Measurements from ENCODE around the gene SYAP1. TPM values are rescaled to one million over a fixed set of nuclear protein-coding genes. Genes with fewer than 3 reads are reported as not detected.

The SYAP1 gene
- total and polyA plus RNA-seq, 9 of the 15 experiments (the other 6 are each of a cell fraction or from before 2014, with no cell fraction given): 5.7 to 35.3 (median 27.6) TPM

- TF ChIP-seq, protein P1, sequence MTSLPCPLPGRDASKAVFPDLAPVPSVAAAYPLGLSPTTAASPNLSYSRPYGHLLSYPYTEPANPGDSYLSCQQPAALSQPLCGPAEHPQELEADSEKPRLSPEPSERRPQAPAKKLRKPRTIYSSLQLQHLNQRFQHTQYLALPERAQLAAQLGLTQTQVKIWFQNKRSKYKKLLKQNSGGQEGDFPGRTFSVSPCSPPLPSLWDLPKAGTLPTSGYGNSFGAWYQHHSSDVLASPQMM (CRISPR knock-in tag; IDR thresholded peaks at IDR 0.05): no peak
- TF ChIP-seq HLTF (IDR thresholded peaks at IDR 0.05) (no peak), SUPT5H (IDR thresholded peaks at IDR 0.05) (peak; percentile 93), SIX5 (IDR thresholded peaks at IDR 0.05; ENCODE audit: borderline replicate concordance in 1 of 2, insufficient read depth in 1 of 2, low read depth in 1 of 2, low read length in 2 of 2) (no peak), PREB (CRISPR knock-in tag; IDR thresholded peaks at IDR 0.05) (no peak), MEF2A (IDR thresholded peaks at IDR 0.05; ENCODE audit: control insufficient read depth, low read depth, low read length) (no peak), KDM5B (IDR thresholded peaks at IDR 0.05; ENCODE audit: insufficient replicate concordance, low read depth, low read length) (peak; percentile 88)
These were observed at the start of gene SYAP1 (continued) for GRCh38 chrX:16719334-16720084.

GRCh38 chrX:16671005-16671404, 48.4 kb upstream of the SYAP1 start:
- POLR2A ChIA-PET: no interaction called here
- CTCF ChIA-PET (ENCODE audit: low intra/inter-chr PET ratio): interaction anchor here (1.5 kb wide), 1 partner anchor 226 kb away, joined by 5 read pairs; no protein-coding TSS in a partner anchor
- peak; percentile 42 to 59 (median 48) for DNase-seq (ENCODE audit: extremely low read depth in 1 of 4, low spot score in 3 of 4)
- no peaks in the 10 kb centered on the region for H4K20me1 ChIP-seq (replicated peaks; ENCODE audit: control insufficient read depth, insufficient read depth, low read length)
- H3K4me2 ChIP-seq (ENCODE audit: insufficient read depth, low read length): no peak overlapping the region
- no peaks in the 10 kb centered on the region for H3K9me3 ChIP-seq (replicated peaks; ENCODE audit: control insufficient read depth, insufficient read depth, low read depth, low read length)
- no peaks in the 10 kb centered on the region for H3K4me1 ChIP-seq (replicated peaks in 1 of 2; ENCODE audit: control insufficient read depth in 2 of 2, insufficient read depth in 2 of 2, low read length in 2 of 2)
- H3K36me3 ChIP-seq (ENCODE audit: control insufficient read depth, insufficient read depth, low read length): peaks cover 18% of the 10 kb centered on the region; the same call in 2 of the 3 replicates
- intact Hi-C loops (cut with micrococcal nuclease) (loop anchor here (2.0 kb wide), 2 partner anchors 42 to 234 kb away; no protein-coding TSS in a partner anchor), in situ Hi-C loops (cut with MboI) (loop anchor here (25.0 kb wide), 1 partner anchor 409 kb away; no protein-coding TSS in a partner anchor)
- H3K9ac ChIP-seq (ENCODE audit: insufficient read depth in 1 of 2, low read depth in 2 of 2, low read length in 2 of 2): no peak overlapping the region
- no peak overlapping the region for H3K27ac ChIP-seq (ENCODE audit: extremely low read depth, low read depth, low read length)
- peak; percentile 86 for ATAC-seq
- H3K9me1 ChIP-seq (ENCODE audit: control insufficient read depth, insufficient read depth, low read length): no peaks in the 10 kb centered on the region
- BruUV-seq (replicated peaks): no TSS peak
- FAIRE-seq: peak; percentile 70
- no peak overlapping the region for H2AFZ ChIP-seq (ENCODE audit: low read depth, low read length)
- H3K27me3 ChIP-seq (ENCODE audit: control insufficient read depth in 2 of 2, insufficient read depth in 2 of 2, low read length in 2 of 2): no peaks in the 10 kb centered on the region
- no peaks in the 10 kb centered on the region for H3K79me2 ChIP-seq (ENCODE audit: control insufficient read depth, insufficient read depth, low read length)
- no peak overlapping the region for H3K4me3 ChIP-seq
- TF ChIP-seq ZFX (CRISPR knock-in tag; IDR thresholded peaks at IDR 0.05) (no peak), RAD21 (CRISPR knock-in tag; conservative IDR thresholded peaks at IDR 0.05 in 1 of 2, IDR thresholded peaks at IDR 0.05 in 1 of 2) (peak; percentile 70), ZNF311 (CRISPR knock-in tag; IDR thresholded peaks at IDR 0.05) (no peak), BRD9 (IDR thresholded peaks at IDR 0.05; ENCODE audit: low read depth, partially characterized antibody) (no peak), HOMEZ (CRISPR knock-in tag; IDR thresholded peaks at IDR 0.05) (no peak), ZNF445 (CRISPR knock-in tag; IDR thresholded peaks at IDR 0.05; ENCODE audit: low read depth) (no peak)
- TF ChIP-seq, protein P2, sequence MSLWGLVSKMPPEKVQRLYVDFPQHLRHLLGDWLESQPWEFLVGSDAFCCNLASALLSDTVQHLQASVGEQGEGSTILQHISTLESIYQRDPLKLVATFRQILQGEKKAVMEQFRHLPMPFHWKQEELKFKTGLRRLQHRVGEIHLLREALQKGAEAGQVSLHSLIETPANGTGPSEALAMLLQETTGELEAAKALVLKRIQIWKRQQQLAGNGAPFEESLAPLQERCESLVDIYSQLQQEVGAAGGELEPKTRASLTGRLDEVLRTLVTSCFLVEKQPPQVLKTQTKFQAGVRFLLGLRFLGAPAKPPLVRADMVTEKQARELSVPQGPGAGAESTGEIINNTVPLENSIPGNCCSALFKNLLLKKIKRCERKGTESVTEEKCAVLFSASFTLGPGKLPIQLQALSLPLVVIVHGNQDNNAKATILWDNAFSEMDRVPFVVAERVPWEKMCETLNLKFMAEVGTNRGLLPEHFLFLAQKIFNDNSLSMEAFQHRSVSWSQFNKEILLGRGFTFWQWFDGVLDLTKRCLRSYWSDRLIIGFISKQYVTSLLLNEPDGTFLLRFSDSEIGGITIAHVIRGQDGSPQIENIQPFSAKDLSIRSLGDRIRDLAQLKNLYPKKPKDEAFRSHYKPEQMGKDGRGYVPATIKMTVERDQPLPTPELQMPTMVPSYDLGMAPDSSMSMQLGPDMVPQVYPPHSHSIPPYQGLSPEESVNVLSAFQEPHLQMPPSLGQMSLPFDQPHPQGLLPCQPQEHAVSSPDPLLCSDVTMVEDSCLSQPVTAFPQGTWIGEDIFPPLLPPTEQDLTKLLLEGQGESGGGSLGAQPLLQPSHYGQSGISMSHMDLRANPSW (CRISPR knock-in tag; IDR thresholded peaks at IDR 0.05): no peak

Data from K562 (cell line).